Adrenal gland (tissue), 5 donors: Measurements from ENCODE around the gene SNAPC4.

ENCODE experiments used
- POLR2A ChIP-seq, 2 donors: fragments of 450-650 bp; IDR thresholded peaks; one replicate each; pipeline ENCODE4 v1.6.1; 2017; ENCODE audit warnings: antibody characterized with exemption in 2 of 2, mild to moderate bottlenecking in 2 of 2, moderate library complexity in 1 of 2
- TF ChIP-seq, protein P1 (sequence below), 6 experiments: fragments of 450-650 bp in 4 of 6; fragments of 200-600 bp in 2 of 6; sonication (generic) in 1 of 6; IDR thresholded peaks; 1 replicate in 5 of 6; 2 replicates in 1 of 6; pipeline versions ENCODE4 v1.5.1 to v1.8.0; 2016 to 2021; ENCODE audit warnings: antibody characterized with exemption in 6 of 6, mild to moderate bottlenecking in 2 of 6, moderate library complexity in 1 of 6
- donor health status: DM: no; HTN: no; CAD: no.

DNA sequence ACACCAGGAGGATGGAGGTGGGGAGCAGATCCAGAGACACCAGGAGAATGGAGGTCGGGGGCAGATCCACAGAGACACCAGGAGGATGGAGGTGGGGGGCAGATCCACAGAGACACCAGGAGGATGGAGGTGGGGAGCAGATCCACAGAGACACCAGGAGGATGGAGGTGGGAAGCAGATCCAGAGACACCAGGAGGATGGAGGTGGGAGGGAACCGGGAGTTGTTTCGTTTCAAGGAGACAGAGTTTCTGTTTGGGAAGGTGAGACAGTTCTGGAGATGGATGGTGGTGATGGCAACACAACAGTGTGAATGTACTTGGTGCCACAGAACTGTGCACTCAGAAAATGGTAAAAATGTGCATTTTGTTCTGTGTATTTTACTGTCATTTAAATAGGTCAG is 48.7 kb upstream of the SNAPC4 start:
- TF ChIP-seq, protein P1, sequence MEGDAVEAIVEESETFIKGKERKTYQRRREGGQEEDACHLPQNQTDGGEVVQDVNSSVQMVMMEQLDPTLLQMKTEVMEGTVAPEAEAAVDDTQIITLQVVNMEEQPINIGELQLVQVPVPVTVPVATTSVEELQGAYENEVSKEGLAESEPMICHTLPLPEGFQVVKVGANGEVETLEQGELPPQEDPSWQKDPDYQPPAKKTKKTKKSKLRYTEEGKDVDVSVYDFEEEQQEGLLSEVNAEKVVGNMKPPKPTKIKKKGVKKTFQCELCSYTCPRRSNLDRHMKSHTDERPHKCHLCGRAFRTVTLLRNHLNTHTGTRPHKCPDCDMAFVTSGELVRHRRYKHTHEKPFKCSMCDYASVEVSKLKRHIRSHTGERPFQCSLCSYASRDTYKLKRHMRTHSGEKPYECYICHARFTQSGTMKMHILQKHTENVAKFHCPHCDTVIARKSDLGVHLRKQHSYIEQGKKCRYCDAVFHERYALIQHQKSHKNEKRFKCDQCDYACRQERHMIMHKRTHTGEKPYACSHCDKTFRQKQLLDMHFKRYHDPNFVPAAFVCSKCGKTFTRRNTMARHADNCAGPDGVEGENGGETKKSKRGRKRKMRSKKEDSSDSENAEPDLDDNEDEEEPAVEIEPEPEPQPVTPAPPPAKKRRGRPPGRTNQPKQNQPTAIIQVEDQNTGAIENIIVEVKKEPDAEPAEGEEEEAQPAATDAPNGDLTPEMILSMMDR (IDR thresholded peaks at IDR 0.05) = no peak
- no peak for TF ChIP-seq POLR2A (IDR thresholded peaks at IDR 0.05)
